ENCODE results near the gene LAMA2.
A peak's percentile ranks its signal among the peaks of the same experiment; 100 is the strongest.

LAMA2 gene

DNA sequence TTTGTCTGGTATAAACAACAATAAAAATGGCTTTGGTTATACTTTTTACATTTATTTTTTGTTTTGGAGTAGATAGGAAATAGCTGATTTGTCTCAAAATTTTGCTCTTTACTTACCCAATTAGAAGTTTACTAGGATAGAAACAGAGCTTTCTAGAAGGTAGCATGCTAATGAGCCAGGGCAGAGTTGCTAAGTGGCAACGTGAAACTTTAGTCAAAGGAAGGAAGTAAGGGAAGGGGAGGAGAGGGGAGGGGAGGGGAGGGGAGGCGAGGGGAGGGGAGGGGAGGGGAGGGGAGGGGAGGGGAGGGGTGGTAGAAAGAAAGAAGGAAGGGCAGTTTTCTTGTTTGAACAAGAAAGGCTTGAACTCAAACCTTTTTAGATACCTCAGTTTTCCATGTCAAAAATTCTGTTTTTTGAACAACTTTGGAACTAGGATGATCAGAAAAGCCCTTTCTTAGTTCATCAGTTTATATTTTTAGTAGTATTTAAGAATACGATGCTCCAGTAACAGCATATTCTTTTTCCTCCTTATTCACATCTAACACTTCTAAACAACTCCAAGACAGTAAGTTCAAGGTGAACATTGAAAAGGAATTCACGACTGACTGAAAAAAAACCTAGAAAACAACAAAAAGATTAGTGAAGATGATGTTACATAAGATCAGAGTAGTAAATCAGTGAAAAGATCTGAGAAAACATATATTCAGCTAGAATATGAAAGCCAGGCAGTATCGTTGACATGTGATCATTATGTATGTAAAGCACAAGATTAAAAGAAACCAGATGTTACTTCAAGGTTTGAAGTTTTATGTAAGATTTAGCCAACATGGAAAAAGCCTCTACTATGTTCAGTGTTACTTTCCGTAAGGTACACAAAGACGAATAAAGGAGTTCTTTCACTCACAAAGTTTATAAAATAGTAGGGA lies 563.6 kb downstream of the LAMA2 start:
- no peak for DNase-seq (ENCODE audit: low read depth)

- no peak for DNase-seq (ENCODE audit: low read depth)
Observed at GRCh38 chr6:129447198-129447565, 564.2 kb downstream of the LAMA2 start.

DNA sequence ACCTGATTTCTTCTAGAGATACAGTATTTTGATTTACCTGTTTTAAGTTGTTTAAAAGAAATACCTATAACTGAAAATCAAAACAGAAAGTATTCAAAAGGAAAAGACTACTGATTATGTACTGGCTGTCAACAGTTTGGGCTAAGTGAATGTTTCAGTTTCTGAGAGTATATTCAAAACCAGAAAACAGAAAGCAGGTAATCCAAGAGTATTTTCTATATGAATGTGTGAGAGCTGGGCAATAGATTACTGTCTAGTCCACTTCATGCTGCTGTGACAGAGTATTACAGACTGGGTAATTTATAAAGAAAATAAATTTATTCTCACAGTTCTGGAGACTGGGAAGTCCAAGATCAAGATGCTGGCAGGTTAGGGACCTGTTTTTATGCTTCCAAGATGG lies 566.0 kb downstream of the LAMA2 start:
- no peak for DNase-seq (ENCODE audit: low read depth)

GRCh38 chr6:129451187-129451586 lies 568.2 kb downstream of the LAMA2 start:
- DNase-seq (ENCODE audit: low read depth): no peak

GRCh38 chr6:129453073-129453472 lies 570.1 kb downstream of the LAMA2 start:
- DNase-seq (ENCODE audit: low read depth): no peak

- no peak for DNase-seq (ENCODE audit: low read depth)
Observed at GRCh38 chr6:129454488-129454887, 571.5 kb downstream of the LAMA2 start.

- DNase-seq (ENCODE audit: low read depth): no peak
Observed at GRCh38 chr6:129455126-129455769, 572.3 kb downstream of the LAMA2 start.

DNA sequence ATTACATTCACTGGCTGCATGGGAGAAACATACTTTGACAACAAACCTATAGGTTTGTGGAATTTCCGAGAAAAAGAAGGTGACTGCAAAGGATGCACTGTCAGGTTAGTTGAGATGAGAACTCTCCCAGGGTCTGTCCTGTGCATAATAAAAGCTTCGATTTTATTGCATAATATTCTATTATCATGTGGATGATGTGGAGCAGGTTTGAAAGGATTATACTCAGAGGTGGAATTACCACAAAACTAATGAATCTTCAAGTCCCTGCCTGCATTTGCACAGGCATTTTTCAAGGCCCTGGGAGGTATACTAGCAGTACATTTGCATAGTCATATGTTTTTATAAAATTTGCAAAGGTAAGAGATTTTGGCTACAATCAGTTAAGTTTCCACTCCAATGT lies 577.3 kb downstream of the LAMA2 start:
- DNase-seq (ENCODE audit: low read depth): no peak

DNA sequence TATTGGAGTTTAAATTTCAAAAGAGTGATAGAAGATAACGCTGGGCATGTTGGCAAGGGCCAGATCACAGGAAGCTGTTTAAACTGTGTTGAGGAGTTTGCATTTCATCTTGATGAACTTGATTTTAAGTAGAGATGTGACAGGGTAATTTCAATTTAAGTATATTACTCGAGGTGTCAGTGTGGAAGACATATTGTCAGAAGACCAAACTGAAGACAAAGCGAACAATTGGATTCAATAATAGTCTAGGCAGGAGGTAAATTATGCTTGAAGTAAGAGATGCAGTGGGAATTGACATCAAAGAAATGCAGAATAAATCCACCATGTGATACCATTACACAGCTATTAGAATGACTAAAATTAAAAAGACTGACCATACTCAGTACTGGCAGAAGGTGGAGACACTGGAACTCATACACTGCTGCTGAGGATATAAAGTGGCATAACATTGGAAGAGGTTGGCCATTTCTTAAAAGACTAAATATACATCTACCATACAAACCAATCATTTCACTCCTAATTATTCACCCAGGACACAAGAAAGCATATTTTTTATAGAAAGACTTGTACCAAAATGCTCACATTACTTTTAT lies 586.2 kb downstream of the LAMA2 start:
- no peak for DNase-seq (ENCODE audit: low read depth)

GRCh38 chr6:129472239-129472638 lies 589.3 kb downstream of the LAMA2 start:
- no peak for DNase-seq (ENCODE audit: low read depth)

DNA sequence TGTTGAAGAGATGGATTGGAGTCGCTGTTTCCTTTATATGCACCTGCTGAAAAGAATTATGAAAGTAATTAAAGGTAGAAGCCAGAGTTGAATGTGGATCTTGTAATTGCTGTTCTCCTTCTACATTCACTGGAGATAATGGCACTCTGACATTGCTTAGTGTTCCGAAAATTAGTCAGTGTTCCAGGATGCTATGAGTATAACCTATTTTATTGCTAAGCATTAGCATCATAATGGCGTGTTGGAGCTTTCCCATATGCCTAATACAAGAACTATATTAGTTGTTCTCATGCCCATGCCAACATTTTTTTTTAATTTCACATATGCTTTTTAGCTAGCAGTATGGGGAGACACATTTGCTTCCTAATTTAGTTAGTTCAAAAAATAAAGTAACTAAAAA lies 590.6 kb downstream of the LAMA2 start:
- no peak for DNase-seq (ENCODE audit: low read depth)

GRCh38 chr6:129475477-129476247 lies 592.7 kb downstream of the LAMA2 start:
- no peak for DNase-seq (ENCODE audit: low read depth)

DNA sequence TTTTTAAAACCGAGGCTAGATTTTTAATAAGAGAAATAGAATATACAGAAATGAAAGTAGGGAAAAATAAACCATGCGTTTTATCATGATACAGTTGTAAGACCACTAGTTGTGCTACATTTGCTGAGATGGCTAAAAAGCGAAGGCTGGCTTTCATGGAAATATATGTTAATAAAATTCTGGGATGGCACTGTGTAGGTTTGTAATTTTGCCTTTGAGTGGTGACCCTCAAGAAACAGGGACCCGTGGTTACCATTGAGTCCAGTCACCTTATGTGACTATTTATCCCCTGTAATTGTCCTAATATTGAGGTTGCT lies 593.3 kb downstream of the LAMA2 start:
- no peak for DNase-seq (ENCODE audit: low read depth)

DNA sequence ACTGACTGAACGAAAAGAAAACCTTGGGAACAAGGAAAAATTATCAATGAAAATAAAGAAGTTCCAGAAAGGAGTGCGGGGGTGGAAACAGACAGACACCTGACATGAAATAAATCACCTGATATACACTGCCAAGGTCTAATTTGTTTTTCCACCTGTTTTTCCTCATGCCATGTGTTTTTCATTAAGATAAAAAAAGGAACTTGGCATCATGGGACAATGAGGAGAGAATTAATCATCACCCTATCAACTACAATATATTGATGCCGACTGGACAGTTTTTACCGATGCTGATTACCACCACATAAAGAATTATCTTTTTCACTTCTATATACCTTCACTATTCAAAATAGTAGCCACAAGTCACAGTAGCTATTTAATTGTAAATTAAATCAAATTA lies 593.9 kb downstream of the LAMA2 start:
- DNase-seq (ENCODE audit: low read depth): no peak

- DNase-seq (ENCODE audit: low read depth): no peak
Observed at GRCh38 chr6:129478379-129478778, 595.4 kb downstream of the LAMA2 start.

- DNase-seq (ENCODE audit: low read depth): no peak
Observed at GRCh38 chr6:129481706-129482105, 598.8 kb downstream of the LAMA2 start.

DNA sequence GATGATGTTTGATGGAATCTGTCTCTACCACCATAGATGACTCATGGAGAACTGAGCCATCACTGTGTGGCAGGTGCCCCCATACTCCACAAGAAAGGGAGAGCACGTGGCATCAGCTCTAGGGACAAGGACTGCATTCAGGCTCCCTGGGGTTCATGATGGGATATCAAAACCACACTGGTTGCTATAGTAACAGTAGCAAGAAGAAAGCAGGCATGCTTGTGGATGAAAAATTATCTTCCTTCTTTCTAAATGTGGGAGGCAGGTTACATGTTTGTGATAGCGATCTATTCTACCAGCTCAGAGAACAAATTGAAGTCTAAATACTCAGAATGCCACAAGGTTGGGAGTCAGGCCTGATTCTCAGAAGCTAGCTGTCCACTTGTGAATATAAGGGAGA lies 602.8 kb downstream of the LAMA2 start:
- DNase-seq (ENCODE audit: low read depth): no peak

DNA sequence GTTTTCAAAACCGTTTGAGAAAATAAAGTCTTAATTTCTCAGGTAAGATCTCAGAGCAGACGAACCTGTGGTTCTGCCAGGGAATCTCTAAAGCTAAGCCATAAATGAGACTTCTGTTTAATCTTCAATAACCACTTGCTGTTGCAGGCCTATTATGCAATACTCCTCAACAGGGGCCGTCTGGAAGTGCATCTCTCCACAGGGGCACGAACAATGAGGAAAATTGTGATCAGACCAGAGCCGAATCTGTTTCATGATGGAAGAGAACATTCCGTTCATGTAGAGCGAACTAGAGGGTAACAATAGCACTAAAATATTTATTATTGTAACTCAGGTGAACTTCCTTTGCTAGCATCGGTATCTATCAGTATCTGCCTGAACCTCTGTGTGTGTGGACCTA lies 603.4 kb downstream of the LAMA2 start:
- no peak for DNase-seq (ENCODE audit: low read depth)

- no peak for DNase-seq (ENCODE audit: low read depth)
Observed at GRCh38 chr6:129488313-129488712, 605.4 kb downstream of the LAMA2 start.

GRCh38 chr6:129489215-129489765 lies 606.4 kb downstream of the LAMA2 start:
- no peak for DNase-seq (ENCODE audit: low read depth)

GRCh38 chr6:129490521-129491255 lies 607.8 kb downstream of the LAMA2 start:
- peak; percentile 59 for DNase-seq (ENCODE audit: low read depth)

GRCh38 chr6:129491436-129491835 lies 608.5 kb downstream of the LAMA2 start:
- DNase-seq (ENCODE audit: low read depth): no peak

All from activated gamma-delta T cell treated with anti-CD3 and anti-CD28 coated beads, Interleukin-2, amount 50 U/mL, for 16 hours (primary cell).